GM10266 (cell line): ENCODE data around the gene PLB1.

Experiments used
- DNase-seq: peaks from one replicate; pipeline ENCODE4 v3.0.0; 2012; ENCODE audit errors: extremely low spot score
- CTCF ChIP-seq: IDR thresholded peaks from 2 replicates; pipeline ENCODE4 v1.5.1; 2012; ENCODE audit warnings: mild to moderate bottlenecking, low read depth; ENCODE audit not compliant: control insufficient read depth, insufficient read depth; ENCODE audit errors: missing control alignments

PLB1 gene

GRCh38 chr2:28556303-28556702, 60.4 kb downstream of the PLB1 start:
- no peak for DNase-seq

GRCh38 chr2:28557389-28558131, 61.7 kb downstream of the PLB1 start:
- no peak for TF ChIP-seq CTCF
- DNase-seq, result no peak

More at GRCh38 chr2:28556303-28556702, 60.4 kb downstream of the PLB1 start:
- no peak for TF ChIP-seq CTCF

- no peak for TF ChIP-seq CTCF
Measured at GRCh38 chr2:28558158-28558820, 62.4 kb downstream of the PLB1 start.

GRCh38 chr2:28558918-28559317, 63.1 kb downstream of the PLB1 start:
- no peak for TF ChIP-seq CTCF
- DNase-seq, result no peak

More at GRCh38 chr2:28558158-28558820, 62.4 kb downstream of the PLB1 start:
- DNase-seq, result no peak

GRCh38 chr2:28563869-28564268, 68.0 kb downstream of the PLB1 start:
- no peak for TF ChIP-seq CTCF
- no peak for DNase-seq

GRCh38 chr2:28564346-28564745, 68.5 kb downstream of the PLB1 start:
- DNase-seq, result no peak
- TF ChIP-seq CTCF, result no peak

- no peak for TF ChIP-seq CTCF
- DNase-seq, result no peak
Measured at GRCh38 chr2:28565033-28565432, 69.2 kb downstream of the PLB1 start.
